Esophagus muscularis mucosa (tissue), 4 donors: ENCODE measurements around the gene PNKP.

Source experiments
- EP300 ChIP-seq: sonication (generic); formaldehyde crosslinking; IDR thresholded peaks from one replicate; pipeline ENCODE4 v1.6.1; 2017; ENCODE audit warnings: antibody characterized with exemption
- POLR2A ChIP-seq: fragments of 450-650 bp; IDR thresholded peaks from one replicate; pipeline ENCODE4 v1.6.1; 2017; ENCODE audit warnings: antibody characterized with exemption, moderate library complexity, mild to moderate bottlenecking, low read depth
- POLR2AphosphoS5 ChIP-seq, 2 donors: sonication (generic); formaldehyde crosslinking; IDR thresholded peaks; one replicate each; pipeline ENCODE4 v1.6.1; 2017; ENCODE audit warnings: antibody characterized with exemption in 2 of 2
- TF ChIP-seq, protein P1 (sequence below), 3 experiments: fragments of 200-600 bp in 2 of 3; fragments of 450-650 bp in 1 of 3; sonication (generic) in 2 of 3; IDR thresholded peaks; one replicate each; pipeline ENCODE4 v1.5.1; 2017 to 2019; ENCODE audit warnings: antibody characterized with exemption in 3 of 3, mild to moderate bottlenecking in 2 of 3, moderate library complexity in 1 of 3

- TF ChIP-seq, protein P1, sequence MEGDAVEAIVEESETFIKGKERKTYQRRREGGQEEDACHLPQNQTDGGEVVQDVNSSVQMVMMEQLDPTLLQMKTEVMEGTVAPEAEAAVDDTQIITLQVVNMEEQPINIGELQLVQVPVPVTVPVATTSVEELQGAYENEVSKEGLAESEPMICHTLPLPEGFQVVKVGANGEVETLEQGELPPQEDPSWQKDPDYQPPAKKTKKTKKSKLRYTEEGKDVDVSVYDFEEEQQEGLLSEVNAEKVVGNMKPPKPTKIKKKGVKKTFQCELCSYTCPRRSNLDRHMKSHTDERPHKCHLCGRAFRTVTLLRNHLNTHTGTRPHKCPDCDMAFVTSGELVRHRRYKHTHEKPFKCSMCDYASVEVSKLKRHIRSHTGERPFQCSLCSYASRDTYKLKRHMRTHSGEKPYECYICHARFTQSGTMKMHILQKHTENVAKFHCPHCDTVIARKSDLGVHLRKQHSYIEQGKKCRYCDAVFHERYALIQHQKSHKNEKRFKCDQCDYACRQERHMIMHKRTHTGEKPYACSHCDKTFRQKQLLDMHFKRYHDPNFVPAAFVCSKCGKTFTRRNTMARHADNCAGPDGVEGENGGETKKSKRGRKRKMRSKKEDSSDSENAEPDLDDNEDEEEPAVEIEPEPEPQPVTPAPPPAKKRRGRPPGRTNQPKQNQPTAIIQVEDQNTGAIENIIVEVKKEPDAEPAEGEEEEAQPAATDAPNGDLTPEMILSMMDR (IDR thresholded peaks at IDR 0.05): no peak
- TF ChIP-seq POLR2AphosphoS5 (IDR thresholded peaks at IDR 0.05) (no peak), EP300 (no peak), POLR2A (no peak)
These were observed 42.8 kb upstream of the PNKP start for GRCh38 chr19:49910179-49910578.
